ENCODE data around the gene LAMB2. TPM values are rescaled to one million over a fixed set of nuclear protein-coding genes. Genes with fewer than 3 reads are reported as not detected.

LAMB2 gene
- polyA plus RNA-seq, 1 of the 3 experiments (the other 2 are of a cell fraction) = 332 TPM

GRCh38 chr3:49093853-49094767, 38.7 kb downstream of the LAMB2 start, which contains the start of gene QRICH1 (continued):
- TF ChIP-seq REST (IDR thresholded peaks at IDR 0.05; ENCODE audit: low read depth, low read length) = no peak
- TF ChIP-seq, protein P1, sequence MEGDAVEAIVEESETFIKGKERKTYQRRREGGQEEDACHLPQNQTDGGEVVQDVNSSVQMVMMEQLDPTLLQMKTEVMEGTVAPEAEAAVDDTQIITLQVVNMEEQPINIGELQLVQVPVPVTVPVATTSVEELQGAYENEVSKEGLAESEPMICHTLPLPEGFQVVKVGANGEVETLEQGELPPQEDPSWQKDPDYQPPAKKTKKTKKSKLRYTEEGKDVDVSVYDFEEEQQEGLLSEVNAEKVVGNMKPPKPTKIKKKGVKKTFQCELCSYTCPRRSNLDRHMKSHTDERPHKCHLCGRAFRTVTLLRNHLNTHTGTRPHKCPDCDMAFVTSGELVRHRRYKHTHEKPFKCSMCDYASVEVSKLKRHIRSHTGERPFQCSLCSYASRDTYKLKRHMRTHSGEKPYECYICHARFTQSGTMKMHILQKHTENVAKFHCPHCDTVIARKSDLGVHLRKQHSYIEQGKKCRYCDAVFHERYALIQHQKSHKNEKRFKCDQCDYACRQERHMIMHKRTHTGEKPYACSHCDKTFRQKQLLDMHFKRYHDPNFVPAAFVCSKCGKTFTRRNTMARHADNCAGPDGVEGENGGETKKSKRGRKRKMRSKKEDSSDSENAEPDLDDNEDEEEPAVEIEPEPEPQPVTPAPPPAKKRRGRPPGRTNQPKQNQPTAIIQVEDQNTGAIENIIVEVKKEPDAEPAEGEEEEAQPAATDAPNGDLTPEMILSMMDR (IDR thresholded peaks at IDR 0.05) = peak; percentile 66
- no peak for TF ChIP-seq EP300 (IDR thresholded peaks at IDR 0.05; ENCODE audit: borderline replicate concordance in 1 of 2, low read depth in 1 of 2, low read length in 1 of 2)
- no peak for TF ChIP-seq TEAD4 (IDR thresholded peaks at IDR 0.05; ENCODE audit: borderline replicate concordance, insufficient read depth)
- no peak; the same call in 1 of the 2 replicates for TF ChIP-seq JUND (IDR thresholded peaks at IDR 0.05)

GRCh38 chr3:49092938-49093852, 39.7 kb downstream of the LAMB2 start:
- H3K4me3 ChIP-seq (ENCODE audit: low read depth in 2 of 2, low read length in 1 of 2) = peak overlapping the region; percentile 76 to 98
- CTCF ChIA-PET = interaction anchor here (1.3 to 2.6 kb wide), 12 partner anchors 11 to 336 kb away, joined by 3 to 16 read pairs (median 4); partner anchors contain the start of genes NDUFAF3, NICN1 and USP19
- peaks cover 53% of the 10 kb centered on the region for H3K79me2 ChIP-seq (ENCODE audit: insufficient read depth)
- POLR2A ChIA-PET = interaction anchor here (0.5 to 3.6 kb wide), 22 partner anchors 9 to 376 kb away, joined by 3 to 31 read pairs (median 4); partner anchors contain the start of genes CCDC71, DALRD3, IMPDH2 and IP6K2
- peaks cover 44% of the 10 kb centered on the region for H3F3A ChIP-seq (replicated peaks; ENCODE audit: insufficient read depth)
- H2AFZ ChIP-seq (ENCODE audit: low read depth) = no peak overlapping the region; the same call in 1 of the 2 replicates
- H3K36me3 ChIP-seq (replicated peaks in 1 of 2; ENCODE audit: control insufficient read depth in 1 of 2, insufficient read depth in 2 of 2, low read length in 1 of 2) = peaks cover 12 to 13% of the 10 kb centered on the region in 2 experiments
- H3K27ac ChIP-seq (ENCODE audit: low read depth in 2 of 2, low read length in 1 of 2) = peak overlapping the region; percentile 95 to 96
- peak; percentile 89 for DNase-seq
- 3% methylated on average over 12 of the region's 86 CpGs for WGBS (ENCODE audit: low lambda C conversion rate)
- H3K9ac ChIP-seq = peak overlapping the region; percentile 93
- peaks cover 14 to 15% of the 10 kb centered on the region in 2 experiments; a peak in 3 of 4 replicates for H3K4me1 ChIP-seq (ENCODE audit: control insufficient read depth in 1 of 2, insufficient read depth in 2 of 2, low read depth in 1 of 2, low read length in 1 of 2)
- no peaks in the 10 kb centered on the region for H3K9me2 ChIP-seq
- H3K9me3 ChIP-seq = no peaks in the 10 kb centered on the region
- peak overlapping the region; percentile 94 for H3K4me2 ChIP-seq
- H4K20me1 ChIP-seq (ENCODE audit: insufficient read depth) = peaks cover 50% of the 10 kb centered on the region
- no peaks in the 10 kb centered on the region for H3K27me3 ChIP-seq (ENCODE audit: insufficient read depth)
- TF ChIP-seq FOXM1 (IDR thresholded peaks at IDR 0.05; ENCODE audit: low read depth) (no peak), RXRA (IDR thresholded peaks at IDR 0.05; ENCODE audit: borderline replicate concordance, low read depth) (no peak), EZH2phosphoT487 (IDR thresholded peaks at IDR 0.05; ENCODE audit: borderline replicate concordance, low read depth) (no peak), MEF2A (IDR thresholded peaks at IDR 0.05; ENCODE audit: borderline replicate concordance, low read depth) (no peak), JUND (IDR thresholded peaks at IDR 0.05) (no peak), NRF1 (IDR thresholded peaks at IDR 0.05; ENCODE audit: low read depth, low read length) (peak; percentile 37; the same call in 1 of the 2 replicates), MXI1 (IDR thresholded peaks at IDR 0.05; ENCODE audit: low read depth, low read length) (peak; percentile 36), RCOR1 (IDR thresholded peaks at IDR 0.05; ENCODE audit: low read length) (no peak), USF1 (IDR thresholded peaks at IDR 0.05; ENCODE audit: borderline replicate concordance, low read depth) (no peak), EP300 (IDR thresholded peaks at IDR 0.05; ENCODE audit: borderline replicate concordance in 1 of 2, low read depth in 1 of 2, low read length in 1 of 2) (no peak), IRF3 (IDR thresholded peaks at IDR 0.05; ENCODE audit: low read depth, low read length) (no peak), GABPA (IDR thresholded peaks at IDR 0.05; ENCODE audit: low read depth) (peak; percentile 50)
- TF ChIP-seq, protein P1 (IDR thresholded peaks at IDR 0.05) = no peak
